Loucy (cell line): ENCODE data around the gene UBAC2.

Experiments
- CTCF ChIP-seq: fragments of 200-600 bp; sonication (generic); conservative IDR thresholded peaks from 2 replicates; pipeline ENCODE4 v1.5.1; 2014; ENCODE audit warnings: mild to moderate bottlenecking, antibody characterized with exemption, low read length
- EZH2phosphoT487 ChIP-seq: fragments of 200-600 bp; IDR thresholded peaks from 2 replicates; pipeline ENCODE4 v1.6.1; 2018; ENCODE audit warnings: antibody characterized with exemption, mild to moderate bottlenecking, moderate library complexity, borderline replicate concordance

- TF ChIP-seq CTCF (no peak), EZH2phosphoT487 (no peak)
These were observed 79.0 kb downstream of the UBAC2 start for GRCh38 chr13:99279637-99280036.
